GM12864 (cell line): ENCODE results near the gene ZNF532.

Source experiments
- DNase-seq: peaks from one replicate; pipeline ENCODE4 v3.0.0-alpha.2; 2011; ENCODE audit warnings: low read depth
- H3K4me3 ChIP-seq: 2 replicates; pipeline ENCODE4 v1.5.1; 2011; ENCODE audit warnings: mild to moderate bottlenecking, low read depth, low read length, control low read depth
- CTCF ChIP-seq: IDR thresholded peaks from 2 replicates; pipeline ENCODE4 v1.5.1; 2011; ENCODE audit warnings: low read depth, mild to moderate bottlenecking, moderate library complexity, low read length, control low read depth, inconsistent platforms; ENCODE audit errors: missing control alignments

ZNF532 gene

DNA sequence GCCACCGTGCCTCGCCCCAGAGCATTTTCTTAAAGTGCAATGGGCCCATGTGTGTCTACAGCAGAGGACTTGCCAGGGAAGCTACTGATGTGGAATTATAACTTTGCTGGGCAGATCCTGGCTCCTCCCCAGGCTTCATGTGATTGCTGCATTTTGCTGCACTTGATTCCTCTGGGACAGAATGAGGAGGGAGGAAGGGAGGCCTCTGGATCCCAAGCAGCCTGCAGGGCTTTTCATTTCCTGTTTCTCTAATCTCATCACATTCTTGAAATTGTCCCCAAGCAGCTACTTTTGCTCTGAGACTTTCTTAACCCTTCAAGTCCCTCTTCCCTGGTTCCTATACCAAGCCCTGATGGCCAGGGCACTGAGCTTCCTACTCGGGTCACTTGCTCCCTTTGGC is 140.6 kb downstream of the ZNF532 start:
- no peak for DNase-seq
- H3K4me3 ChIP-seq = no peak overlapping the region
- no peak for TF ChIP-seq CTCF

GRCh38 chr18:59006461-59007067 is 141.9 kb downstream of the ZNF532 start:
- H3K4me3 ChIP-seq = no peak overlapping the region
- no peak for TF ChIP-seq CTCF
- no peak for DNase-seq

GRCh38 chr18:59008302-59008974 is 143.8 kb downstream of the ZNF532 start:
- TF ChIP-seq CTCF = no peak
- DNase-seq = no peak
- no peak overlapping the region for H3K4me3 ChIP-seq

GRCh38 chr18:59009846-59010245 is 145.2 kb downstream of the ZNF532 start:
- DNase-seq = no peak
- H3K4me3 ChIP-seq = no peak overlapping the region
- no peak for TF ChIP-seq CTCF

- no peak overlapping the region for H3K4me3 ChIP-seq
- no peak for TF ChIP-seq CTCF
- DNase-seq = no peak
These were observed 146.6 kb downstream of the ZNF532 start for GRCh38 chr18:59011289-59011688.

DNA sequence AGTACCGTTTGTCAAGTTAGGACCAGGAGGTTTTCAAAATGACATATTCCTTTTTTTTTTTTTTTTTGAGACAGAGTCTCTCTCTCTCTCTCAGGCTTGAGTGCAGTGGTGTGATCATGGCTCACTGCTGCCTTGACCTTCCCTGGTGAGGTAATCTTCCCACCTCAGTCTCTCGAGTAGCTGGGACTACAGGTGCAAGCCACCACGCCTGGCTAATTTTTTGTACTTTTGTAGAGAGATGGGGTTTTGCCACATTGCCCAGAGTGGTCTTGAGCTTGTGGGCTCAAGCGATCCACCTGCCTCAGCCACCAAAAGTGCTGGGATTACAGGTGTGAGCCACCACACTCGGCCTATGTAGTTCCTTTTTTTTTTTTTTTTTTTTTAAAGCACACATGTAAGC is 147.1 kb downstream of the ZNF532 start:
- H3K4me3 ChIP-seq = no peak overlapping the region
- no peak for TF ChIP-seq CTCF
- no peak for DNase-seq
